ENCODE measurements around the gene CYBRD1.

The CYBRD1 gene

GRCh38 chr2:171557363-171557762 lies 35.1 kb downstream of the CYBRD1 start:
- no peak for DNase-seq

GRCh38 chr2:171563301-171563700 lies 41.0 kb downstream of the CYBRD1 start:
- no peak for DNase-seq

GRCh38 chr2:171564463-171564862 lies 42.2 kb downstream of the CYBRD1 start:
- DNase-seq, result no peak

GRCh38 chr2:171566057-171566456 lies 43.8 kb downstream of the CYBRD1 start:
- DNase-seq, result no peak

GRCh38 chr2:171566753-171567152 lies 44.5 kb downstream of the CYBRD1 start:
- DNase-seq, result no peak

GRCh38 chr2:171568089-171568488 lies 45.8 kb downstream of the CYBRD1 start:
- no peak for DNase-seq

- no peak for DNase-seq
Measured at GRCh38 chr2:171571721-171572120, 49.4 kb downstream of the CYBRD1 start.

- peak; percentile 73 for DNase-seq
Measured at GRCh38 chr2:171574149-171574795, 52.0 kb downstream of the CYBRD1 start.

GRCh38 chr2:171575606-171576005 lies 53.3 kb downstream of the CYBRD1 start:
- DNase-seq, result no peak

- DNase-seq, result no peak
Measured at GRCh38 chr2:171578127-171578803, 56.0 kb downstream of the CYBRD1 start.

- no peak for DNase-seq
Measured at GRCh38 chr2:171579481-171579880, 57.2 kb downstream of the CYBRD1 start.

GRCh38 chr2:171583566-171583965 lies 61.3 kb downstream of the CYBRD1 start:
- no peak for DNase-seq

- DNase-seq, result no peak
Measured at GRCh38 chr2:171584001-171584400, 61.7 kb downstream of the CYBRD1 start.

GRCh38 chr2:171587132-171587531 lies 64.9 kb downstream of the CYBRD1 start:
- no peak for DNase-seq

- no peak for DNase-seq
Measured at GRCh38 chr2:171587567-171587966, 65.3 kb downstream of the CYBRD1 start.

- DNase-seq, result no peak
Measured at GRCh38 chr2:171590116-171590515, 67.8 kb downstream of the CYBRD1 start.

GRCh38 chr2:171592036-171592555 lies 69.8 kb downstream of the CYBRD1 start:
- no peak for DNase-seq

- DNase-seq, result no peak
Measured at GRCh38 chr2:171595456-171595855, 73.2 kb downstream of the CYBRD1 start.

- peak; percentile 17 for DNase-seq
Measured at GRCh38 chr2:171595896-171596295, 73.6 kb downstream of the CYBRD1 start.

GRCh38 chr2:171598713-171599319 lies 76.5 kb downstream of the CYBRD1 start:
- DNase-seq, result peak; percentile 10

- DNase-seq, result no peak
Measured at GRCh38 chr2:171600126-171600525, 77.9 kb downstream of the CYBRD1 start.

- no peak for DNase-seq
Measured at GRCh38 chr2:171602352-171602751, 80.1 kb downstream of the CYBRD1 start.
